GM12892 (cell line): ENCODE measurements around the gene UBA3.

Experiments used
- POLR2A ChIP-seq: IDR thresholded peaks from 2 replicates; pipeline ENCODE4 v1.6.1; 2011; ENCODE audit warnings: low read depth, low read length, control low read depth
- POLR2AphosphoS5 ChIP-seq: IDR thresholded peaks from 2 replicates; pipeline ENCODE4 v1.6.1; 2011; ENCODE audit warnings: low read depth, low read length, control low read depth

DNA sequence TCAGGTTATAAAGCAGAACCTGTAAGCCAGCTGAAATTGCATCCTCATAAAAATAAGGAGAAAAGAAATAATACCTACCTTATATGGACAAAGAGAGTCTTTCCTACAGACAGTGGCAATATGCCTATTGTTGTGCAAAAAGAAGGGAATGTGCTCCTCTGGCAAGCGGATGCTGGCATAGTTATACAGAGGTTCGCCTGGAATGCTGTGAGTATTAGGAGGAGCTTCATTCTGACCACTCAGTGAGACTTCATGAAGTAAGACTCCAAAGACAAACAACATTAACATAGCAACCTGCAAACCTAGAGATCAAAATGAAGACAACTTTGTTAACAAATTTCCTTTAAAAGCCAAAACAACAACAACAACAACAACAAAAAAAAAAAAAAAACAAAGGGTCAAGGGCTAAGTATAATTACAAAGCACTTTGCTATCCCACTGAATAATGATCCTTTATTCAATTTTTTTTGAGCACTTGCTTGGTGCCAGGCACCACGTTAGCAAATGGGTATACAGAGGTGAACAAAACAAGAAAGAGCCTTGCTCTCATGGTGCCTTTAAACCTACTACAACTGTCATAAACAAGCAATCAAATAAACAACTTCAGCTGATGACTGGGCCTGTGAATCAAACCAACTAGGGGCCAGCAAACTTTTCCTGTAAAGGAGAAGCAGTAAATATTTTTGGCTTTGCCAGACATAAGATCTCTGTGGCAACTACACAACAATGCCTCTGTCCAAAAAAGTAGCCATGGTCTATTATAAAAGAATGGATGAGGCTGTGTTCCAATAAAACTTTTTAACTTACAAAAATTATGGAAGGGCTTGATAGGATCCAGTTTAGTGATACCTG lies 70.4 kb downstream of the UBA3 start:
- TF ChIP-seq POLR2AphosphoS5 (no peak), POLR2A (no peak)
